Endothelial cell (in vitro differentiated cells): ENCODE data around the gene CDK8. TPM values are rescaled to one million over a fixed set of nuclear protein-coding genes. Genes with fewer than 3 reads are reported as not detected.

Experiments
- DNase-seq: peaks from one replicate; pipeline ENCODE4 v3.0.0; 2021; ENCODE audit warnings: low spot score
- H3K27ac Mint-ChIP-seq: one replicate; pipeline ENCODE4 v1.8.0; 2021; ENCODE audit warnings: mixed read lengths, inconsistent platforms; ENCODE audit not compliant: unreplicated experiment
- H3K27me3 Mint-ChIP-seq: one replicate; pipeline ENCODE4 v1.8.0; 2021; ENCODE audit warnings: mild to moderate bottlenecking, moderate library complexity, mixed read lengths, inconsistent platforms; ENCODE audit not compliant: unreplicated experiment
- H3K36me3 Mint-ChIP-seq: one replicate; pipeline ENCODE4 v1.8.0; 2021; ENCODE audit warnings: mild to moderate bottlenecking, low read depth, mixed read lengths, inconsistent platforms; ENCODE audit not compliant: unreplicated experiment
- H3K4me1 Mint-ChIP-seq: one replicate; pipeline ENCODE4 v1.8.0; 2021; ENCODE audit warnings: mild to moderate bottlenecking, mixed read lengths, inconsistent platforms; ENCODE audit not compliant: unreplicated experiment
- H3K4me3 Mint-ChIP-seq: one replicate; pipeline ENCODE4 v1.8.0; 2021; ENCODE audit warnings: mild to moderate bottlenecking, mixed read lengths, inconsistent platforms; ENCODE audit not compliant: unreplicated experiment
- H3K9me3 Mint-ChIP-seq: one replicate; pipeline ENCODE4 v1.8.0; 2021; ENCODE audit warnings: mixed read lengths, inconsistent platforms; ENCODE audit not compliant: unreplicated experiment
- CTCF ChIP-seq: fragments of 200-600 bp; sonication (generic); IDR thresholded peaks from one replicate; pipeline ENCODE4 v1.5.0; 2021; ENCODE audit warnings: antibody characterized with exemption; ENCODE audit not compliant: unreplicated experiment
- total RNA-seq: library from RNA; stranded (reverse); fragmentation: NEBNext Ultra II Directional; extraction: Animal tissue kit (Norgen Biotek cat#: 25700); gene quantifications from one replicate; pipeline ENCODE4 v1.2.1, GENCODE V29; 2021; ENCODE audit not compliant: unreplicated experiment

CDK8 gene
- total RNA-seq, 1 donor from 2014 or later = 18.1 TPM

- H3K27me3 Mint-ChIP-seq = peaks cover 14% of the 10 kb centered on the region
- TF ChIP-seq CTCF = no peak
- peaks cover 23% of the 10 kb centered on the region for H3K4me1 Mint-ChIP-seq
- no peak overlapping the region for H3K27ac Mint-ChIP-seq
- peaks cover 28% of the 10 kb centered on the region for H3K36me3 Mint-ChIP-seq
- H3K4me3 Mint-ChIP-seq = no peak overlapping the region
- DNase-seq = no peak
- no peaks in the 10 kb centered on the region for H3K9me3 Mint-ChIP-seq
Measured at GRCh38 chr13:26219726-26220125, 34.2 kb upstream of the CDK8 start.

GRCh38 chr13:26220575-26220974, 33.4 kb upstream of the CDK8 start:
- Mint-ChIP-seq H3K36me3 (peaks cover 21% of the 10 kb centered on the region), H3K4me1 (peaks cover 23% of the 10 kb centered on the region), H3K27me3 (peaks cover 14% of the 10 kb centered on the region), H3K27ac (peak overlapping the region; percentile 84), H3K4me3 (peak overlapping the region; percentile 100), H3K9me3 (no peaks in the 10 kb centered on the region)
- TF ChIP-seq CTCF = no peak
- DNase-seq = no peak

GRCh38 chr13:26221399-26221720, 32.6 kb upstream of the CDK8 start:
- peak overlapping the region; percentile 100 for H3K27ac Mint-ChIP-seq
- DNase-seq = no peak
- no peak for TF ChIP-seq CTCF
- peaks cover 21% of the 10 kb centered on the region for H3K36me3 Mint-ChIP-seq
- peaks cover 14% of the 10 kb centered on the region for H3K27me3 Mint-ChIP-seq
- H3K4me3 Mint-ChIP-seq = peak overlapping the region; percentile 100
- no peaks in the 10 kb centered on the region for H3K9me3 Mint-ChIP-seq
- peaks cover 23% of the 10 kb centered on the region for H3K4me1 Mint-ChIP-seq

GRCh38 chr13:26221721-26222519, 32.0 kb upstream of the CDK8 start, which contains the start of gene RNF6:
TSS of gene RNF6 (minus strand) at chr13:26222314. CDS start at chr13:26219649, 2,665 bp downstream.
- DNase-seq = peak; percentile 77
- Mint-ChIP-seq H3K4me1 (peaks cover 23% of the 10 kb centered on the region), H3K27me3 (peaks cover 14% of the 10 kb centered on the region), H3K36me3 (peaks cover 20% of the 10 kb centered on the region), H3K27ac (peak within 1 kb of the TSS; percentile 100), H3K4me3 (peak within 1 kb of the TSS; percentile 100), H3K9me3 (no peaks in the 10 kb centered on the region)
- TF ChIP-seq CTCF = no peak

- H3K27ac Mint-ChIP-seq = peak overlapping the region; percentile 98
- H3K36me3 Mint-ChIP-seq = peaks cover 16% of the 10 kb centered on the region
- peak overlapping the region; percentile 100 for H3K4me3 Mint-ChIP-seq
- peaks cover 14% of the 10 kb centered on the region for H3K27me3 Mint-ChIP-seq
- no peak for TF ChIP-seq CTCF
- H3K9me3 Mint-ChIP-seq = no peaks in the 10 kb centered on the region
- peaks cover 23% of the 10 kb centered on the region for H3K4me1 Mint-ChIP-seq
- no peak for DNase-seq
Measured at GRCh38 chr13:26222520-26223046, 31.3 kb upstream of the CDK8 start.
